Measurements from ENCODE around the gene SHROOM3. TPM values are rescaled to one million over a fixed set of nuclear protein-coding genes. Genes with fewer than 3 reads are reported as not detected.
A peak's percentile ranks its signal among the peaks of the same experiment; 100 is the strongest.

Gene SHROOM3
- total RNA-seq, 1 donor from 2014 or later, result 192 TPM

DNA sequence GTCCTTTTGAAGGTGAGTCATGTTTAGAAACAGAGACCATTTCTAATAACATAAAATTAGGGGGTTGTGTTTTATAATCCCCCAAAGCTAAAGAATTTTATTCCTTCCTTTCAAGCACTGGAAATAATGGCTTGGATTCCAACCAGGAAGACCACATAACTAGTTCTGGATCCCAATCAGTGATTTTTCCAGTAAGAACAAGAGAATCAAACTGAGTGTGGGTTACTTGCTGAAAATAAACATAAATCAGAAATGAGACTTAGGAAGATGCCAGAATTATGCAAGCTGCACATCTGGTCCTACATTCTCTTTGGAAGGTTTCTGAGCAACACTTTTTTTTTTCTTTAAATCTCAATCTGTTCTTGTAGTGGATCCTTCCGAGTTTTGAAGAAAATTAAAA is 386.6 kb downstream of the SHROOM3 start:
- H3K36me3 ChIP-seq, result no peaks in the 10 kb centered on the region
- no peaks in the 10 kb centered on the region for H3K9me3 ChIP-seq
- no peak overlapping the region for H3K27ac ChIP-seq
- H3K4me1 ChIP-seq, result no peaks in the 10 kb centered on the region
- intact Hi-C loops (cut with DNase I), result no loop called here
- TF ChIP-seq CTCF (IDR thresholded peaks at IDR 0.05), result no peak
- H3K27me3 ChIP-seq, result no peaks in the 10 kb centered on the region
- no peak overlapping the region for H3K4me3 ChIP-seq
- DNase-seq (ENCODE audit: low spot score in 2 of 2), result no peak

DNA sequence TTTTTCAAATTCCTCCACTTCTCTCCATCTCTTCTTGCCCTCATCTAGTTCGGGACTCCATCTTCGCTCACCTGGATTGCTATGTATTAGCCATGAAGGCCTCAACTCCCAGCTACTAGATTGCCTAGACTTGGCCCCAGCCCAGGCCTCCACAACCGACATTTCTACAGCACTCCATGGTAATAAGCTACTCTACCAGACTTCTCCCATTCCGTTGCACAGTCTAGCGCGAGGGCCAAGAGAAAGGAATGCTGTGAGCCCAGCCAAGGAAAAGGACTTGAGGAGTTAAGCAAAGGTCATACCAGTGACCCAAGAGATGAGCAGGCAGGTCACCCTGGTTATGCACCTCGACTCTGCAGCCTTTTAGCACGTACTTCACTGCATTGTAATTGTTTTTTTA is 387.3 kb downstream of the SHROOM3 start:
- intact Hi-C loops (cut with DNase I), result no loop called here
- DNase-seq (ENCODE audit: low spot score in 2 of 2), result no peak
- Histone ChIP-seq H3K36me3 (no peaks in the 10 kb centered on the region), H3K4me1 (no peaks in the 10 kb centered on the region), H3K27me3 (no peaks in the 10 kb centered on the region), H3K9me3 (no peaks in the 10 kb centered on the region), H3K4me3 (no peak overlapping the region), H3K27ac (no peak overlapping the region)
- TF ChIP-seq CTCF (IDR thresholded peaks at IDR 0.05), result no peak

- intact Hi-C loops (cut with DNase I), result no loop called here
- Histone ChIP-seq H3K4me1 (no peaks in the 10 kb centered on the region), H3K27ac (no peak overlapping the region), H3K27me3 (no peaks in the 10 kb centered on the region), H3K36me3 (no peaks in the 10 kb centered on the region), H3K4me3 (no peak overlapping the region), H3K9me3 (no peaks in the 10 kb centered on the region)
- DNase-seq (ENCODE audit: low spot score in 2 of 2), result no peak
- TF ChIP-seq CTCF (IDR thresholded peaks at IDR 0.05), result no peak
Measured at GRCh38 chr4:76823495-76823894, 388.5 kb downstream of the SHROOM3 start.

- no peak for TF ChIP-seq CTCF (IDR thresholded peaks at IDR 0.05)
- Histone ChIP-seq H3K36me3 (no peaks in the 10 kb centered on the region), H3K4me1 (peaks cover 3 to 21% of the 10 kb centered on the region in 2 donors), H3K27me3 (no peaks in the 10 kb centered on the region), H3K9me3 (no peaks in the 10 kb centered on the region), H3K27ac (peak overlapping the region; percentile 73 to 84), H3K4me3 (peak overlapping the region in 1 of 2 donors; percentile 8)
- intact Hi-C loops (cut with DNase I), result loop anchor here (2.0 to 5.0 kb wide), 4 partner anchors 24 to 172 kb away; partner anchors contain the start of genes SEPTIN11 and SOWAHB
- DNase-seq (ENCODE audit: low spot score in 2 of 2), result no peak
Measured at GRCh38 chr4:76830612-76830963, 395.6 kb downstream of the SHROOM3 start.

- H3K4me1 ChIP-seq, result peaks cover 3 to 21% of the 10 kb centered on the region in 2 donors
- intact Hi-C loops (cut with DNase I), result loop anchor here (2.0 to 5.0 kb wide), 4 partner anchors 24 to 171 kb away; partner anchors contain the start of genes SEPTIN11 and SOWAHB
- no peaks in the 10 kb centered on the region for H3K27me3 ChIP-seq
- peak overlapping the region; percentile 73 to 84 for H3K27ac ChIP-seq
- no peaks in the 10 kb centered on the region for H3K36me3 ChIP-seq
- DNase-seq (ENCODE audit: low spot score in 2 of 2), result peak in 1 of 2 donors; percentile 78
- H3K4me3 ChIP-seq, result peak overlapping the region in 1 of 2 donors; percentile 8
- no peak for TF ChIP-seq CTCF (IDR thresholded peaks at IDR 0.05)
- no peaks in the 10 kb centered on the region for H3K9me3 ChIP-seq
Measured at GRCh38 chr4:76830964-76831703, 396.1 kb downstream of the SHROOM3 start.

All from ascending aorta (tissue), 2 donors.